Esophagus muscularis mucosa (tissue), 3 donors: Measurements from ENCODE around the gene NAPG.

Source experiments
- POLR2A ChIP-seq: fragments of 450-650 bp; IDR thresholded peaks from one replicate; pipeline ENCODE4 v1.6.1; 2017; ENCODE audit warnings: antibody characterized with exemption, moderate library complexity, mild to moderate bottlenecking, low read depth
- POLR2AphosphoS5 ChIP-seq, 2 donors: sonication (generic); formaldehyde crosslinking; IDR thresholded peaks; one replicate each; pipeline ENCODE4 v1.6.1; 2017; ENCODE audit warnings: antibody characterized with exemption in 2 of 2
- TF ChIP-seq, protein P1 (sequence below), 3 experiments: fragments of 200-600 bp in 2 of 3; fragments of 450-650 bp in 1 of 3; sonication (generic) in 2 of 3; IDR thresholded peaks; one replicate each; pipeline ENCODE4 v1.5.1; 2017 to 2019; ENCODE audit warnings: antibody characterized with exemption in 3 of 3, mild to moderate bottlenecking in 2 of 3, moderate library complexity in 1 of 3

DNA sequence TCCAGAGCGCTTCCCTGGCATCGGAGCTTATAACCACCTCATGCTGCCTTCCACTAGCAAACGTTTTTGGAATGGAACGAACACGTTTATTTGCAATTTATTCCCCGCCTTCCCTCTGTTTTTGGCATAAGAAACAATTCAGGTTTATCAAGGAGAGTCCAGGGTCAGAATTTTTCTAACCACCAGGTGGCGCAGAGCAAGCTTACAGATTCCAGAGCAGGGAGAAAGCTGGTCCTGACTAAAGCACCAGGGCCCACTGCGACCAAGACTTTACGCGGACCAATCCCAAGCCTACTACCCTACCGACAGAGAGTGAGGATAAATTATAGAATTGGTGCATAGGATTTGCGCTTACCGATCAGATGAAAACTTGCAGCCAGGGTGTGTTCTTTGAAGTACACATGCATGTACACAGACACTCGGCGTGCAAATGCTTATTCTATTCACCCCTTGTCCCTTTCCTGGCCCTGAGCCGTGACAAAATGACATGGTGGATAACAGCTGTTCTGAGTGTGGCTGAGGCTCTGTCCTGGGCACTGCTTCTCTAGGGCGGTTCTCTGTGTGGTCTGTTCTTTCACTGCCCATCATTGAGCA, 34.7 kb downstream of the NAPG start:
- TF ChIP-seq POLR2A (no peak), POLR2AphosphoS5 (IDR thresholded peaks at IDR 0.05) (no peak)
- TF ChIP-seq, protein P1, sequence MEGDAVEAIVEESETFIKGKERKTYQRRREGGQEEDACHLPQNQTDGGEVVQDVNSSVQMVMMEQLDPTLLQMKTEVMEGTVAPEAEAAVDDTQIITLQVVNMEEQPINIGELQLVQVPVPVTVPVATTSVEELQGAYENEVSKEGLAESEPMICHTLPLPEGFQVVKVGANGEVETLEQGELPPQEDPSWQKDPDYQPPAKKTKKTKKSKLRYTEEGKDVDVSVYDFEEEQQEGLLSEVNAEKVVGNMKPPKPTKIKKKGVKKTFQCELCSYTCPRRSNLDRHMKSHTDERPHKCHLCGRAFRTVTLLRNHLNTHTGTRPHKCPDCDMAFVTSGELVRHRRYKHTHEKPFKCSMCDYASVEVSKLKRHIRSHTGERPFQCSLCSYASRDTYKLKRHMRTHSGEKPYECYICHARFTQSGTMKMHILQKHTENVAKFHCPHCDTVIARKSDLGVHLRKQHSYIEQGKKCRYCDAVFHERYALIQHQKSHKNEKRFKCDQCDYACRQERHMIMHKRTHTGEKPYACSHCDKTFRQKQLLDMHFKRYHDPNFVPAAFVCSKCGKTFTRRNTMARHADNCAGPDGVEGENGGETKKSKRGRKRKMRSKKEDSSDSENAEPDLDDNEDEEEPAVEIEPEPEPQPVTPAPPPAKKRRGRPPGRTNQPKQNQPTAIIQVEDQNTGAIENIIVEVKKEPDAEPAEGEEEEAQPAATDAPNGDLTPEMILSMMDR (IDR thresholded peaks at IDR 0.05) = peak; percentile 48 to 81 (median 73)
